ENCODE data around the gene ETFDH. TPM values are rescaled to one million over a fixed set of nuclear protein-coding genes. Genes with fewer than 3 reads are reported as not detected.

ETFDH gene
- polyA plus RNA-seq, 1 donor from 2014 or later, result 45.1 TPM

GRCh38 chr4:158644356-158644755, 27.7 kb upstream of the ETFDH start:
- Histone ChIP-seq H4K20me1 (ENCODE audit: insufficient read depth) (no peaks in the 10 kb centered on the region), H3K4me3 (ENCODE audit: low read length) (peak overlapping the region; percentile 7), H3K9me2 (ENCODE audit: insufficient read depth, low read length) (no peaks in the 10 kb centered on the region), H3K4me2 (ENCODE audit: low read length) (no peak overlapping the region), H3K36me3 (ENCODE audit: insufficient read depth, low read length) (no peaks in the 10 kb centered on the region), H3K79me2 (replicated peaks; ENCODE audit: insufficient read depth, low read length) (no peaks in the 10 kb centered on the region), H3K27me3 (ENCODE audit: insufficient read depth, low read depth, low read length) (no peaks in the 10 kb centered on the region), H3F3A (ENCODE audit: insufficient read depth, low read length, poor library complexity, severe bottlenecking) (no peaks in the 10 kb centered on the region), H3K27ac (ENCODE audit: low read length) (peak overlapping the region; percentile 45), H3K9ac (ENCODE audit: low read length) (no peak overlapping the region), H3K9me3 (ENCODE audit: low read length) (no peaks in the 10 kb centered on the region), H2AFZ (ENCODE audit: low read depth, low read length) (no peak overlapping the region)
- no peak for TF ChIP-seq SMC3 (conservative IDR thresholded peaks at IDR 0.05; ENCODE audit: poor library complexity)
- TF ChIP-seq EZH2 (IDR thresholded peaks at IDR 0.05; ENCODE audit: borderline replicate concordance, insufficient read depth, low read length, poor library complexity, severe bottlenecking), result no peak

- no peak overlapping the region for H3K4me2 ChIP-seq (ENCODE audit: low read length)
- H3K9ac ChIP-seq (ENCODE audit: low read length), result no peak overlapping the region
- H3K4me3 ChIP-seq (ENCODE audit: low read length), result peak overlapping the region; percentile 7
- no peaks in the 10 kb centered on the region for H3K36me3 ChIP-seq (ENCODE audit: insufficient read depth, low read length)
- H3K27me3 ChIP-seq (ENCODE audit: insufficient read depth, low read depth, low read length), result no peaks in the 10 kb centered on the region
- no peak for TF ChIP-seq EP300 (conservative IDR thresholded peaks at IDR 0.05; ENCODE audit: poor library complexity, severe bottlenecking)
- TF ChIP-seq RAD21 (conservative IDR thresholded peaks at IDR 0.05), result no peak
- TF ChIP-seq EZH2 (IDR thresholded peaks at IDR 0.05; ENCODE audit: borderline replicate concordance, insufficient read depth, low read length, poor library complexity, severe bottlenecking), result no peak
- TF ChIP-seq MXI1 (conservative IDR thresholded peaks at IDR 0.05; ENCODE audit: poor library complexity, severe bottlenecking), result no peak
- TF ChIP-seq REST (IDR thresholded peaks at IDR 0.05; ENCODE audit: borderline replicate concordance), result no peak
- no peak for TF ChIP-seq TAF1 (IDR thresholded peaks at IDR 0.05; ENCODE audit: low read depth)
- no peak for TF ChIP-seq SMC3 (conservative IDR thresholded peaks at IDR 0.05; ENCODE audit: poor library complexity)
- TF ChIP-seq CTCF (IDR thresholded peaks at IDR 0.05; ENCODE audit: poor library complexity, severe bottlenecking), result no peak
- no peak for TF ChIP-seq POLR2AphosphoS5 (IDR thresholded peaks at IDR 0.05)
- H3F3A ChIP-seq (ENCODE audit: insufficient read depth, low read length, poor library complexity, severe bottlenecking), result no peaks in the 10 kb centered on the region
- no peaks in the 10 kb centered on the region for H3K9me3 ChIP-seq (ENCODE audit: low read length)
- H3K79me2 ChIP-seq (replicated peaks; ENCODE audit: insufficient read depth, low read length), result no peaks in the 10 kb centered on the region
- no peaks in the 10 kb centered on the region for H4K20me1 ChIP-seq (ENCODE audit: insufficient read depth)
- H3K9me2 ChIP-seq (ENCODE audit: insufficient read depth, low read length), result no peaks in the 10 kb centered on the region
- H2AFZ ChIP-seq (ENCODE audit: low read depth, low read length), result no peak overlapping the region
- H3K27ac ChIP-seq (ENCODE audit: low read length), result peak overlapping the region; percentile 45
These were observed 27.3 kb upstream of the ETFDH start for GRCh38 chr4:158644760-158645159.

Measured in neural cell (in vitro differentiated cells).